ENCODE results near the gene PSME3IP1.

PSME3IP1 gene

DNA sequence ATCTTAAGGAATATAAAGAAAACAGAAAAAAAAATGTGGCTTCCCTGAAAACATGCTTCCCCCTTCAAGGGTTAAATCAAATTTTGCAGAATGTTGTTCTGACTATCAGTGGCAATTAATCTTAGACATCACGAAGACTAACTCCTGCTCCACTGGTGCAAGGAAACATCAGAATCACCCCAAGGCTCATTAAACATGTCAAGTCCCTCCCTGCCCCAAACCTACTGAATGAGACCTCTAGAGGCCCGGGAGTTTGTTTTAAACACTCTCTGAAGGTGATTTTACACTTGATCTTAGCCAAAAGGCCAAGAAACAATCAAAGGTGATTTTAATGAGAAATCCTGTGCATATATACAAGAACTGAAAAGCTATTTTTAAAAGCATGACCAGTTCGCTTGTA is 18.3 kb downstream of the PSME3IP1 start:
- TF ChIP-seq, protein P1, sequence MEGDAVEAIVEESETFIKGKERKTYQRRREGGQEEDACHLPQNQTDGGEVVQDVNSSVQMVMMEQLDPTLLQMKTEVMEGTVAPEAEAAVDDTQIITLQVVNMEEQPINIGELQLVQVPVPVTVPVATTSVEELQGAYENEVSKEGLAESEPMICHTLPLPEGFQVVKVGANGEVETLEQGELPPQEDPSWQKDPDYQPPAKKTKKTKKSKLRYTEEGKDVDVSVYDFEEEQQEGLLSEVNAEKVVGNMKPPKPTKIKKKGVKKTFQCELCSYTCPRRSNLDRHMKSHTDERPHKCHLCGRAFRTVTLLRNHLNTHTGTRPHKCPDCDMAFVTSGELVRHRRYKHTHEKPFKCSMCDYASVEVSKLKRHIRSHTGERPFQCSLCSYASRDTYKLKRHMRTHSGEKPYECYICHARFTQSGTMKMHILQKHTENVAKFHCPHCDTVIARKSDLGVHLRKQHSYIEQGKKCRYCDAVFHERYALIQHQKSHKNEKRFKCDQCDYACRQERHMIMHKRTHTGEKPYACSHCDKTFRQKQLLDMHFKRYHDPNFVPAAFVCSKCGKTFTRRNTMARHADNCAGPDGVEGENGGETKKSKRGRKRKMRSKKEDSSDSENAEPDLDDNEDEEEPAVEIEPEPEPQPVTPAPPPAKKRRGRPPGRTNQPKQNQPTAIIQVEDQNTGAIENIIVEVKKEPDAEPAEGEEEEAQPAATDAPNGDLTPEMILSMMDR (IDR thresholded peaks at IDR 0.05; ENCODE audit: low read depth, low read length, missing control alignments): no peak
- no peak overlapping the region for H3K4me3 ChIP-seq (replicated peaks; ENCODE audit: low read depth, low read length)
- DNase-seq (ENCODE audit: extremely low read depth, low read depth): no peak

DNA sequence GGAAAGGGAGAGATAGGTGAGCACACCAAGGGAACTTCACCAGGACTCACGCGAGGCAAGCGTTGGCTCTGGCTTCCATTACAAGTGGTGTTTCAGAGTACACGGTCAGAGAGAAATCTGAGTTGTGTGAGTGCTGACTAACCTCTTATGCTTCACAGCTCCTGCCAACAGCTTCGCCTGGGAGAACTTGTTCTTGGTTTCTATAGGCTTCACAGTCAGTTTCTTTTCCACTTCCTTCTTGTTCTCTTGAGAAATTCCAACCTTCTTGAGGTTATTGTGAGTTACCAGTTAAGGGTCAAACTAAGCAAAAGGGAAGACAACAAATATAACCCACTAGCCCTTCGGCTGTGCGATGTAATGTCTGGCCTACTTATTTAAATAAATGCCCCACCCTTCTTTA is 18.9 kb downstream of the PSME3IP1 start:
- no peak overlapping the region for H3K4me3 ChIP-seq (replicated peaks; ENCODE audit: low read depth, low read length)
- TF ChIP-seq, protein P1 (IDR thresholded peaks at IDR 0.05; ENCODE audit: low read depth, low read length, missing control alignments): no peak
- no peak for DNase-seq (ENCODE audit: extremely low read depth, low read depth)

DNA sequence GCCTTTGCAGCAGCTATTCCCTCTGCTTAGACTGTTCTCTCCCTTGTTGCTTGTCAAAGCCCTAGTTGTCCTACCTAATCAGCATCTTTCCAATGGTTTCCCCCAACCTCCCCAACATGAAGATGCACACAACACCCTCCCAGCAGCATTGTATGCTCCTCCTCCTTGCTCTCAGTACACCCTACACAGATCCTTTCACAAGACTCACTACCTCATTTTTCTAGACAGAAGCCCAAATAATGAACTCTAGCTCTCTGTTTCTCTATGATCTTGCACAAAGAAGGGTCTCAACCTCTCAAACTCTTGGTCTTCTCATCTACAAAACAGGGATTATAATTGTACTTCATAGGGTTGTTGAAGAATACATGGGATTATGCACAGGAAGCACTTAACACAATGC is 19.4 kb downstream of the PSME3IP1 start:
- TF ChIP-seq, protein P1 (IDR thresholded peaks at IDR 0.05; ENCODE audit: low read depth, low read length, missing control alignments): no peak

DNA sequence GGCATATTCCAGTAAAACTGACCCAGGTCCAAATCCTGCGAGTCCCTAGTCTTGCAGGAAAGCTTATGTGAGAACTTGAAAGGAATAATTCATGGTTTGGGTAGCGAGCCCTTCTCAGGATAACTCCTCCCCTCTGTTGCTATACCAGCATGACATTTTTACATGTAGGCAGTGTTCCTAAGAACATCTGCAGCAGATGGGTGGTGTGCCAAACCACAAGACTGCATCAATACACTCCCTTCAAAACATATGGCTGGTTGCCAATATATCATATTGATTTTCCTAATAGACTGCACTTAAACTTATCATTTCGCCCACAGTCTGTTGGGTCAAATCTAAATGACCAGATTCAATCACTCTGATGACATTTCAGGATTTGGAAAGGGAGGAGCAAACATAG is 19.9 kb downstream of the PSME3IP1 start:
- no peak overlapping the region for H3K4me3 ChIP-seq (replicated peaks; ENCODE audit: low read depth, low read length)
- TF ChIP-seq, protein P1 (IDR thresholded peaks at IDR 0.05; ENCODE audit: low read depth, low read length, missing control alignments): no peak
- DNase-seq (ENCODE audit: extremely low read depth, low read depth): no peak

More for the DNA sequence above, 19.4 kb downstream of the PSME3IP1 start:
- no peak overlapping the region for H3K4me3 ChIP-seq (replicated peaks; ENCODE audit: low read depth, low read length)
- DNase-seq (ENCODE audit: extremely low read depth, low read depth): no peak

DNA sequence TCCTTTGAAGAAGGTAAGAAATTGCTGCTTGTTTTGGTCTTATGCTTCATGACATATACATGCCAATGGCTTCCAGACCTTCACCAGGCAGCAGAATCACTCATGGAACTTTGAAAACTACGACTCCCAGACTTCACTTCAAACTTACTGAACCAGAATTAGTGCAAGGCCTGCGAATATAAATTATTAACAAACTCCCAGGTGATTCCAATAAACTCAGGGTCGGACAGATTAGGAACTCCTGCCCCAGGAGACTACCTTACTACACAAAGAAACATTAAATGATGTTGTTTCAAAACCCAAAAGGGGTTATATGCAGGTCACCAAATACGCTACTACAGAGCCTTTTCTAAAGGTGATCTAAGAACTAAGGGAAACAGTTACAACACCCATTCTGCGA is 20.4 kb downstream of the PSME3IP1 start:
- TF ChIP-seq, protein P1 (IDR thresholded peaks at IDR 0.05; ENCODE audit: low read depth, low read length, missing control alignments): no peak
- no peak overlapping the region for H3K4me3 ChIP-seq (replicated peaks; ENCODE audit: low read depth, low read length)
- no peak for DNase-seq (ENCODE audit: extremely low read depth, low read depth)

DNA sequence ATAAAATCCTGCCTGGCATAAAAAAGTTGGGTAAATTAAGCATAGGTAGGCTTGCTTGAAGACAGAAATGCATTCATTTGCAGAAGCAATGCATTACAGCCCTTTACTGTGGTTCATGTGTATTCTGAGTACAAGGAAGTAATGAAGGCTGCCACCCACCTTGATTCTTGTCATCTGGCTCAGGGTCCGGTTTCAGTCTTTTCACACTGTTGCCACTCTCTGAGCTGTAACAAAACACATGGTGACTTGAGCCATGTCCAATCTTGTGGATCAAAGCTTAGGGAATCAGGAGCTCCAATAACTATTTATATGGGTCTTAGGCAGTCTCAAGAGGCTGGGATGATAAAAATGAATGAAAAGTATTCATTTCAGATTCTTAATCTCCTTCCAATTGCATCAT is 22.0 kb downstream of the PSME3IP1 start:
- H3K4me3 ChIP-seq (replicated peaks; ENCODE audit: low read depth, low read length): no peak overlapping the region
- TF ChIP-seq, protein P1 (IDR thresholded peaks at IDR 0.05; ENCODE audit: low read depth, low read length, missing control alignments): no peak
- no peak for DNase-seq (ENCODE audit: extremely low read depth, low read depth)

DNA sequence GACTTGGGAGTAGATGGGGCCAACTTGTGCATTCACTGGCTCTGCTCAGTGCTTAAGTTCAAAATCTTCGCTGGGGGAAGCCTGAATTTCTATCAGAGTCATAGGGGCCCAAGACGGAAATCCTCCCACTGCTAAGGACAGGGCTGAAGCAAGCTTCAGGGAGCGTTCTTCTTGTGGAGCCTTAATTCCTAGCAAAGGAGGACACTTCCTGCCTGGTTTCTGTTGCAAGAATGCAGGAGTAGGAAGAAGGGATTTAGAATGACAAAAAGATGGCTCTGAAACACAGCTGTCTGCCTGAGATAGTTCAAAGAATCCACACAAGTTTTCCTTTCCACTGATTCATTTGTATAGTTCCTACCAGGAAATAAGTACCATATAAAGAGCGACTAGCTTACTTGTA is 26.4 kb downstream of the PSME3IP1 start:
- no peak for DNase-seq (ENCODE audit: extremely low read depth, low read depth)
- no peak overlapping the region for H3K4me3 ChIP-seq (replicated peaks; ENCODE audit: low read depth, low read length)
- TF ChIP-seq, protein P1 (IDR thresholded peaks at IDR 0.05; ENCODE audit: low read depth, low read length, missing control alignments): no peak

Data from HFF-Myc (cell line).